ENCODE data around the gene STAG1.
"Not testable (repeated sequence)": the region's sequence is repeated elsewhere in the genome, so short reads cannot be mapped to it uniquely, and the experiment has no call there.

STAG1 gene

DNA sequence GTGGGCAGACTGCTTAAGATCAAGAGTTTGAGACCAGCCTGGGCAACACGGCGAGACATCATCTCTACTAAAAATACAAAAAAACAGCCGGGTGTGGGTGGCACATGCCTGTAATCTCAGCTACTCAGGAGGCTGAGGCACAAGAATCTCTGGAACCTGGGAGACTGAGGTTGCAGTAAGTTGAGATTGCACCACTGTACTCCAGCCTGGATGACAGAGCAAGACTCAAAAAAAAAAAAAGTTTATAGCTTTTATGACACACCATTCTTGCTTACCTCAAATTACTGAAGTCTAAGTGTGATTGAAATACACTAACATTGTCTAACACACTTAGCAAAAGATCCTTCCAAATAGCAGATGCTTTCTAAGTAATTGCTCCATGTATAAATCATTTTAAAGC is 207.6 kb downstream of the STAG1 start:
- no peak for DNase-seq
- TF ChIP-seq POLR2A (IDR thresholded peaks at IDR 0.05; ENCODE audit: low read length) (no peak), GATA1 (IDR thresholded peaks at IDR 0.05; ENCODE audit: low read depth, low read length) (no peak)

GRCh38 chr3:136543385-136543784 is 208.8 kb downstream of the STAG1 start:
- TF ChIP-seq GATA1 (IDR thresholded peaks at IDR 0.05; ENCODE audit: low read depth, low read length) = no peak
- no peak for TF ChIP-seq POLR2A (IDR thresholded peaks at IDR 0.05; ENCODE audit: low read length)
- DNase-seq = no peak

GRCh38 chr3:136535906-136536305 is 216.3 kb downstream of the STAG1 start:
- no peak for TF ChIP-seq GATA1 (IDR thresholded peaks at IDR 0.05; ENCODE audit: low read depth, low read length)
- TF ChIP-seq POLR2A (IDR thresholded peaks at IDR 0.05; ENCODE audit: low read length) = no peak
- no peak for DNase-seq

- DNase-seq = no peak
- TF ChIP-seq POLR2A (IDR thresholded peaks at IDR 0.05; ENCODE audit: low read length) = no peak
- no peak for TF ChIP-seq GATA1 (IDR thresholded peaks at IDR 0.05; ENCODE audit: low read depth, low read length)
Measured at GRCh38 chr3:136532766-136533165, 219.4 kb downstream of the STAG1 start.

DNA sequence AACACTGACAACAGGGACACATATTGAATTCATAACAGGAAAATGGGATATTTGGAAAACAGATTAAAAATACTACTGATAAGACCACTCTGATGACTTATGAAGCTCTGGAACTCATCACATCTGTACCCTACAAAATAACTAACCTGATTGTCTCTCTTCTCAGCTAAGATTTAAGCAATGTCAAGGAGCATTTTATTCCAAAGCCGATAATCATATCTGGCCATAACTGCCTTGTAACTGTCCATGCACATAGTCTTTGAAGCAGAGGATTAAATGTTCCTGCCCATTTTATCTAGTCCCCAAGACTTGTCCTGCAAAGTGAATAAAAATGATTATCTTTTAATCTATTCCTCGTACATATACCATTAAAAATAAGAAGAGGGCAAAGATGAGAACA is 234.1 kb downstream of the STAG1 start:
- DNase-seq = no peak
- TF ChIP-seq POLR2A (IDR thresholded peaks at IDR 0.05; ENCODE audit: low read length) = no peak
- TF ChIP-seq GATA1 (IDR thresholded peaks at IDR 0.05; ENCODE audit: low read depth, low read length) = no peak

GRCh38 chr3:136516656-136517055 is 235.5 kb downstream of the STAG1 start:
- TF ChIP-seq GATA1 (IDR thresholded peaks at IDR 0.05; ENCODE audit: low read depth, low read length) (no peak), POLR2A (IDR thresholded peaks at IDR 0.05; ENCODE audit: low read length) (no peak)
- no peak for DNase-seq

DNA sequence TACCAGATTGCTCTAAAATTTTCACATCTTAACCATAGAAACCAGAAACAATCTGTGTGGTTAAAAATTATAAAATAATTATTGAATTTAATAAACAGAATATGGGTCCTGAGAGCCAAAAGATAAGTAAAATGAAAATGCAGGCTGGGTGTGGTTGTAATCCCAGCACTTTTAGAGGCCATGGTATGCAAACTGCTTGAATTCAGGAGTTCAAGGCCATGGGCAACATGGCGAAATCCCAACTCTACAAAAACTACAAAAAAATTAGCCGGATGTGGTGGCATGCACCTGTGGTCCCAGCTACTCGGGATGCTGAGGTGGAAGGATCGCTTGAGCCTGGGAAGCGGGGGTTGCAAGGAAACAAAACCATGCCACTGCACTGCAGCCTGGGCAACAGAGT is 236.1 kb downstream of the STAG1 start:
- no peak for TF ChIP-seq GATA1 (IDR thresholded peaks at IDR 0.05; ENCODE audit: low read depth, low read length)
- no peak for TF ChIP-seq POLR2A (IDR thresholded peaks at IDR 0.05; ENCODE audit: low read length)
- no peak for DNase-seq

DNA sequence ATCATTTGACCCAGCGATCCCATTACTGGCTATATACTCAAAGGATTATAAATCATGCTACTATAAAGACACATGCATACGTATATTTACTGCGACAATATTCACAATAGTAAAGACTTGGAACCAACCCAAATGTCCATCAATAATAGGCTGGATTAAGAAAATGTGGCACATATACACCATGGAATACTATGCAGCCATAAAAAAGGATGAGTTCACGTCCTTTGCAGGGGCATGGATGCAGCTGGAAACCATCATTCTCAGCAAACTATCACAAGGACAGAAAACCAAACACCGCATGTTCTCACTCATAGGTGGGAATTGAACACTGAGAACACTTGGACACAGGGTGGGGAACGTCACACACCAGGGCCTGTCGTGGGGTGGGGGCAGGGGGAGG is 237.6 kb downstream of the STAG1 start:
- not testable (repeated sequence) for DNase-seq

- DNase-seq = no peak
- no peak for TF ChIP-seq POLR2A (IDR thresholded peaks at IDR 0.05; ENCODE audit: low read length)
- TF ChIP-seq GATA1 (IDR thresholded peaks at IDR 0.05; ENCODE audit: low read depth, low read length) = no peak
Measured at GRCh38 chr3:136513367-136513766, 238.8 kb downstream of the STAG1 start.

GRCh38 chr3:136512381-136512780 is 239.8 kb downstream of the STAG1 start:
- DNase-seq = no peak
- no peak for TF ChIP-seq POLR2A (IDR thresholded peaks at IDR 0.05; ENCODE audit: low read length)
- no peak for TF ChIP-seq GATA1 (IDR thresholded peaks at IDR 0.05; ENCODE audit: low read depth, low read length)

- TF ChIP-seq POLR2A (IDR thresholded peaks at IDR 0.05; ENCODE audit: low read length) (no peak), GATA1 (IDR thresholded peaks at IDR 0.05; ENCODE audit: low read depth, low read length) (no peak)
- DNase-seq = no peak
Measured at GRCh38 chr3:136505676-136506075, 246.5 kb downstream of the STAG1 start.

- DNase-seq = no peak
- no peak for TF ChIP-seq POLR2A (IDR thresholded peaks at IDR 0.05; ENCODE audit: low read length)
- TF ChIP-seq GATA1 (IDR thresholded peaks at IDR 0.05; ENCODE audit: low read depth, low read length) = no peak
Measured at GRCh38 chr3:136503056-136503455, 249.1 kb downstream of the STAG1 start.

DNA sequence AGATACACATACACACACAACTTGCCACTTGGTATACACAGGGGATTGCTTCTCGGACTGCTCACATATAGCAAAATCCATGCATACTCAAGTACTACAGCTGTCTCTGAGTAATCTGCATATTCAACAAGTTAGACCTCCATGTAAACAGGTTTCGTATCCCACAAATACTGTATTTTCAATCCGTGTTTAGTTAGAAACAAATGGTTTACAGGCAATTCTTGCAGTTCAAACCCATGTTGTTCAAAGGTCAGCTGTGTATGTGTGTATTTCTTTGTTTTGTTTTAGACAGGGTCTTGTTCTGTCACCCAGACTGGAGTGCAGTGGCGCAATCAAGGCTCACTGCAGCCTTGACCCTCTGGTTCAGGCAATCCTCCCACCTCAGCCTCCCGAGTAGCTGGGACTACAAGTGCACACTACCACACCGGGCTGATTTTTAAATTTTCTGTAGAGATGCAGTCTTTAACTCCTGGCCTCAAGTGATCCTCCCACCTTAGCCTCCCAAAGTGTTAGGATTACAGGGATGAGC is 253.2 kb downstream of the STAG1 start:
- TF ChIP-seq GATA1 (IDR thresholded peaks at IDR 0.05; ENCODE audit: low read depth, low read length) (no peak), POLR2A (IDR thresholded peaks at IDR 0.05; ENCODE audit: low read length) (no peak)
- DNase-seq = no peak

DNA sequence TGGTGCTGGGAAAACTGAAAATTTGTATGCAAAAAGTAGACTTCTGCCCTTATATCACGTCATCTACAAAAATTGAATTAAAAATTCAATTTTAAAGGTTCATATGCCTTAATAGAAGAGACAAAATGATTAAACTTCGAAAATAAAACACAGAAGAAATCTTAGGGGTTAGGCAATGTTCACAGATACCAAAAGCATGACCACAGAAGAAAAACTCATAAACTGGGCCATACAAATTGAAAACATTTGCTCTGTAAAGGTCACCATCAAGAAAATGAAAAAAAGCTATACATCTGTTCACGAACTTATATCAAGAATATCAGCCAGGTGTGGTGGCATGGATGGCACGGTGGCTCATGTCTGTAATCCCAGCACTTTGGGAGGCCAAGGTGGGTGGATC is 257.0 kb downstream of the STAG1 start:
- TF ChIP-seq POLR2A (IDR thresholded peaks at IDR 0.05; ENCODE audit: low read length) (no peak), GATA1 (IDR thresholded peaks at IDR 0.05; ENCODE audit: low read depth, low read length) (no peak)
- DNase-seq = no peak

DNA sequence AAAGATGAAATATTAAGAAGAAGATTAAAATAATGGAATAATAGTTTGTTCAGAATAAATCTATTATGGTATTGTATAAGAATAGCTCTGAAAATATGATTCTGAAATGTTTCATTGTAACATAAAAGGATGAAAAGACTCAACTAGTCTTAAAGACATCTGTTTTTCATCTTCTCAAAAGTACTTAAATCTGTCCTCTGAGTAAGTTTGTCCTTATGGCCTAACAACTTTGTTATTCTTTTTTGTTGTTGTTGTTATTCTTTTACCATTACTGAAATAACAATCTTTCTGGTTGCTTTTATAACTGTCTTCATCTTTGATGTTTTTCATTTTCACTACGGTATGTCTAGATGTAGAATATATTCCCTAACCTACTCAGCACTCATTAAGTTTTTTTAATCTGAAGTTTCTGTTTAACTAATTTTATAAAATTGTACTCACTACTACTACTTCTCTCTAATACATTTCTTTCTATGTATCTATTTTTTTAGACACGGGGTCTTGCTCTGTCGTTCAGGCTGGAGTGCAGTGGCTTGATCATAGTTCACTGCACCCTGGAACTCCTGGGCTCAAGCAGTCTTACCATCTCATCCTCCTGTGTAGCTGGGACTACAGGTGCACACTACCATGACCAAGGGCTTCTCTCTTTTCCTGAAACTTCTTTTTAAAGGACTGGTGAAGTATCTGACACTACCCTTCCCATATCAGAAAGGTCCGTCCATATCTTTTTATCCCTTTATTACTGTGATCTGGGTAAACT is 261.4 kb downstream of the STAG1 start:
- no peak for DNase-seq
- TF ChIP-seq GATA1 (IDR thresholded peaks at IDR 0.05; ENCODE audit: low read depth, low read length) (no peak), POLR2A (IDR thresholded peaks at IDR 0.05; ENCODE audit: low read length) (no peak)
